HG03139 (cell line): Measurements from ENCODE around the gene GALNT9.

Experiments used
- ATAC-seq: cut with Tn5 transposase; IDR thresholded peaks from one replicate; pipeline ENCODE4 v1.9.1; 2021; ENCODE audit not compliant: unreplicated experiment

GALNT9 gene

DNA sequence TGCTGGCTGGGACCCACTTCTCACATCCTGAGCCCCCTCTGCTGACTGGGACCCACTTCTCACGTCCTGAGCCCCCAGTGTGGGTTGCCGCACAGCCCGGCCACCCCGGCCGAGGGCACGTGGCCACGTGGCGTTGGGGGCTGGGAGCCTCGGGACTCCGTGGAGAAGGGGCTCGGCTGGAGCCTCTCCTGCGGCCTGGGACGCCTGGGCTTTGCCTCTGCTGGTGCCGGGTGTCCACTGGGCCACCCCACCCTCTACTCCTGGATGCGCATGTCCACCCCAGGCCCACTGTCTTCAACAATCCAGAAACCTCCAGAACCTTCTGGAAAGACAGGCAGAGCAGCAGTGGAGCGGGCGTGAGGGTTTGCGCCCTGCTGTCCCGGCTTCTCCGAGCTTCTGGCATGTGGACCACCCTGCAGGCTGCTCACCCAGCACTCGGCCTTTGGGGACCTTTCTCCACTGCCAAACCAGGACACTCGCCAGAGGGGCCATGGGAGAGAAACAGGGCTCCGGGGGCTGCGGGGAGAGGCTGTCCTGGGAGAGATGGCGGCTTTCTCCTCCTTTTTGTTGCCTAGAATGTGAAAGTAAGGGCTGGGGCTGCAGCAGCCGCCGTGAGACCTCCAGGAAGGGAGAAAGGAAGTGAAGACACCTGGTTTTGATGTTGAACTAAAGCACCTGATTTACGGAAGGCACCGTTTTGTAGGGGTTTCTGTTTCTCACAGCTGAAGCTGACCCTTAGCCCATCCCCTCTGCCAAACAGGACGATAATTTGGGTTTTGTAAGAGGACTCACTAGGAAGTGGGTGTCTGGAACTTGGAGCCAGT, 155.2 kb downstream of the GALNT9 start:
- ATAC-seq = no peak

DNA sequence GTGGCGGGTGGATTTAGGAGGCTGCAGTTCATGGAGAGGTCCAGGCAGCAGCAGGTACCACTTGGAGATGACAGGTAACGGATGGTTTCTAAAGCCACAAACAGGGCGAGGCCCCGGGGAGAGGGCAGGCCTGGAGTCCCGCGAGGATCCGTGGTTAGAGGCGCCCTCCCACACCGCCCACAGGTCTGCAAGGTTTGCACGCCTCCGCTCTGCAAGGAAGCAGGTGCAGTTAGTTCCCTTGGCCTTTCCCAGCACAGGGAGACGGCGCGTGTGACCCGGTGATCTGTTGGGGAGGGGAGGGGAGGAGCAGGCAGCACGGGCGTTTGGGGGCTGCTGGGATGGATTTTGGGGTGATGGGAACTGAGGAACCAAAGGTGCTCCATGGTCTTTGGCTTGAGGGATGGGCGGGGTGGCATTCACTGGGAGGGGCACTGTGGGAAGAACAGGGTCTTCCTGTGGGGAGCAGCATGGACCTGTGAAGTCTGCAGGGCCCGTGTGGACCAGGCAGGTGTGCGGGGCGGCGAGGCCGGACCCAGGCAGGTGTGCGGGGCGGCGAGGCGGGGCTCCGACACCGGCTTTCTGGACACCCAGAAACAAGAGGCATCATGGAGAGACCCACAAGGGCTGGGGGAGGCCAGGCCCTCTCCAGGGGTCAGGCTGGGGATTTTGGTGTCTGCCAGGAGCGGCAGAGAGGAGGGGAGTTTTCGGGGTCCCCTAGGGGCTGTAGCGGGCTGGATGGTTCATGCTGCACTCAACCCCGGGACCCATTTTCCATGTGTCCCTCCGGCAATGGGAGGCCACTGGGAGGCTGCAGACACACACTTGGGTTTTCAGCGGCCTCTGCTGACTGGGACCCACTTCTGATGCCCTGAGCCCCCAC, 156.0 kb downstream of the GALNT9 start:
- ATAC-seq = no peak

DNA sequence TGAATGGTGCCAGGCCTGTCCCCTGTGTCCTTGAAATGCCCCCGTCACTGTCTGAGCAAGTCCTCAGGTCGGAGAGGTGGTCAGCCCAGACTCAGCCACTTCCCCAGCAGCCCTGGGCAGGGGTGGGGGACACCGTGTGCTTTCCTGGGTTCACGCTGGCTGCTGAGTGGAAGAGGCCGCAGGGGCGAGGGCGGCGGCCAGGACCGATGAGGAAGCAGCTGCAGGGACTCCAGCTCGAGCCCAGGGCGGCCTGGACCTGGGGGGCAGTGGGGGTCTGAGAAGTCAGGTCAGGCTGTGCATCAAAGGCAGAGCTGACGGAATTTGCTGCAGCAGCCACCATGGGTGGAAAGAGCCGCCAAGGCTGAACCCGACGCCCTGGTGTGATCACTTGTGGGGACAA, 156.8 kb downstream of the GALNT9 start:
- ATAC-seq = no peak

DNA sequence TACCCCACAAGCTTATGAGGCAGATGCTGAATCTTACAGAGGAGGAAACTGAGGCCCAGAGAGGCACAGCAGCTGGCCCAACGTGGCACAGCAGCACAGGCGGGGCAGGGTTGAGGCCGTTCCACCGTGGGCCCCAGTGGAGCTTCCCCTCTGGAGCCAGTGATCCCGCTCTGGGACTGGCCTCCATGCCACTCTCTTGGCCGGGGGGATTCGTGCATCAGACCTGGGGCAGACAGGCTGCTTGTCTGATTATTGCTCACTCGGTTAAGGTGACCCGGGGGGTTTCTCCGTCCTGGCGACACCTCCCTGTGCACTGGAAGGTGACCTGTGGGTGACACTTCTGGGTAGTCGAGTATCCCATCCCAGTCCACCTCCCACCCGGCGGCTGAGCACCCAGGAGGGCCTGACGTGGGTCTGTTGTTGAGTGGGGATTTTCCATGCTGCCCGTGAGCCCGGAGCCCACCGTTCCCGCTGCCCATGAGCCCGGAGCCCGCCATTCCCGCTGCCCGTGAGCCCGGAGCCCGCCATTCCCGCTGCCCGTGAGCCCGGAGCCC, 157.3 kb downstream of the GALNT9 start:
- no peak for ATAC-seq

DNA sequence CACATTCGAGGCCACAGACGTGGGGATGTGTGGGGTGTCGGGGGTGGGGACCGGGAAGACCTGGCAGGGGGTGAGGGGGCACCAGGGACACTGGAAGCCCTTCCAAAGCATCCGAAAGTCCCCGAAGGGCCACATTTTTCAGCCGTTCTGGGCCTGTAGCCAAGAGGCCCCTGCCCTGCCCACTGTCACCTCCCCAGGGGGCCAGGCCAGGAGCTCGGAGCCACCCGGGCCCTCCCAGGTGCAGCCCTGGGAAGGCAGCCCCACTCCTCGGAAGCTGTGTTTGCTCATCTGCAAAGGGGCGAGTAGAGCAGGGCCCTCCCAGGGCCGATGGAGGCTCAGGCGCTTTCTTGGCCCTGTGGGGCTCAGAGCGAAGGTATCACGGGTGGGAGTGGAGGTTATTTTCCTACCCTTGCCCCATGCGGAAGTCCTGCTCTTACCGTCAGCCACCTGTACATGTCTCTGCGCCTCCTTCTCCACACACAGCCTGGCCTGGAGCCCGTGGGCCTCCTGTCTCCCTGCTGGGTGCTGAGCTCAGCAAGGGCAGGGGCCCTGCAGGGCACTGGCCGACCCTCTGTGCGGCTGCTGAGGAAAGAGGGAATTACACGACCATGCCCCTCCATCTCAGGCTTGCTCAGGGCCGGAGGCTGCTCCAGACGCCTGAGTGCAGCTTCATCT, 158.0 kb downstream of the GALNT9 start:
- no peak for ATAC-seq

DNA sequence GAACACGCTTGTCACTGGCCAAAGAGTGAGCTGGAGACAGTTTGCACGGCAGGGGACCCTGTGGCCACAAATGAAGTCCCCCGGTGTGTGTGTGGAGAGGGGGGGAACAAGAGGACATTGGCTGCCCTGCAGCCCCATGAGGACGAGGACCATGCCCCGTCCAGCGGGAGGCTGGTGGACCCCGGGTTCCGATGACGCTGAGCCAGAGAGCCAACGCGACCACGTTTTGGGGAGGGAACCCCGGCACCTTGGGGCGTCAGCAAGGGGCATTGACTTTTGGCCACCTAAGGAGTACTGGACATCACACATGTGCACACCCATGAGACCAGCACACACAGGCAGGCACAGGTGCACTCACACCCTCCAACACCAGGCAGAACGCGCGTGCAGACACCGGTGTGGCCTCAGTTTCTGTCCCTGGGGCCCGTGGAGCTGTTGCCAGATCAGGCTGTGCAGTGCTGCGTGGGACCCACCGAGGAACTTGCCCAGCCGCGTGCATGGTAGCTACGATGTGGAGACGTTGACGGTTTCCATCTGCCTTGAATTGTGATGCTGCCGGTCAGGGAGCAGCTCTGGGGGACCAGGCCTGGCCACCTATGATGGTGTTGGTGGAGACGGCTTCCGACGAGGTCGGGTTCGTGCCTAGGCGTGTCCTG, 158.6 kb downstream of the GALNT9 start:
- ATAC-seq = no peak

DNA sequence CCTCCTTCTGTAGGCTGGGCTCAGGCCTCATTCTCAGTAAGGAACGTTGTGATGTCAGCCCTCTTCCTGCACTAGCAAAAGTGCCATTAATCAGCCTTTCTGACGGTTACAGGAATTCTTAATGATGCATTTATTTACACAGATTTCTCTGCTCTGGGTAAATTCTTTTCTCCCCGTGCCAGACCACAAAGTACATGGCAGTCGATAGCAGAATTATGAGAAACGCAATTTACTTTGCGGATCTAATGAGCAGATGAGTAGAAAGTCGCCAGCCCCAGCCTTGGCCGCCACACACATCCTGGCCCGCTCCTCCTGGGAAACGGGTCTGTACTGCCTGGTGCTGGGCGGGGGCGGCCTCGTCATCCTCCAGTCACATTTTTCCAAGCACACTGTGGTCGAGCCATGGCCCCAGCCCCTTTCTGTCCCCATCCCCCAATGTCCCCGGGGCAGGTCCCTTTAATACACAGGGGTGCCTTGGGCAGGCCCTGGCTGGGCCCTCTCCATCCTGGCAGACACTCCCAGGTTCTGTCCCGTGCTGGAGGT, 159.2 kb downstream of the GALNT9 start:
- no peak for ATAC-seq

DNA sequence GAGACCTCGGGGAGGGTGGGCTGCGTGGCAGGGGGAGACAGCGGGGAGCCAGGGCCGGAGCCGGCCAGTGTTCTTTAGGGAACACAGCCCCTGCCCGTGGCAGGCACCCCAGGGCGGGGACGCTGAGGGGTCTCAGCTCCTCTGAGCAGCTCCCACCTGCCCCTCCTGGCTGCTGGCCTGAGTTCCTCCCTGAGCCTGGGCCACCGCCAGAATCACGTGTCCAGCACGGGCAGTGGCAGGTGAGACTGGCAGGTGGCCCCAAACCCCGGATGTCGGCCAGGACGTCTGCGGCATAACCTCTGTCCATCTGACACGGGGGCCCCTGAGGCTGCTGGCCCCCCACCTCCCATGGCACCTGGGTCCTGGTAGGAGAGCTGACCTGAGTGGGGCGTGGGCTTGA, 160.0 kb downstream of the GALNT9 start:
- ATAC-seq = no peak

DNA sequence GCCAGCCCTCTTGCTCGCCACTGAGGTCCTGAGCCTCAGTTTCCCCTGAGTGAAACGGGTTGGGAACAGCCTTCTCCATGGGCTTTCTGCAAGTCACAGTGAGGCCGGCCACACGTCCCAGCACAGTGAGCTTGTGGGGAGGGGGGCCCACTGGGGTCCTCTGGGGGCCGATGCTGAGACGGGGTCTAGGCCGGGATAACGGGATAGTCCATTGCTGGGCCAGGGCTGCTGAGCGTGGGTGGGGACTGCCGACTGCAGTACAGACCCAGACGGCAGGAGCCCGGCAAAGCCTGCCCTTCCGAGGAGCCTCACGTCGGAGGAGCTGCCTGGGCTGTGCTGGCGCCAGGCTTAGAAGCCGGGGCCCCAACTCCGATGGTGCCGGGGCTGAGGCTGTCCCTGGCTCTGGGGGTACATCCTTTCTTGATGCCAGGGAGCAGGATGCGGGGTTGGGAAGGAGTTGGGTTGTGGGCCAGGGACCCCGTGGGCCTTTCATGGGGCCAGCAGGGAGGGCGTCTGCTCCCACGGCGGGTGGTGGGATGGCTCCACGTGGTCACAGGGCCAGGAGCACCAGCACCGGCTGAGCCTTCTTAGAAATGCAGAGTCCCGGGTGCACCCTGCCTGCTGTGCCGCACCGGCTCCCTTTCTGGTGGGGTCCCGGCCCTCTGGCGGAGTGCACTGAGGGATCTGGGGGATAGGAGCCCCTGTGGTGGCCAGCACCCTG, 160.9 kb downstream of the GALNT9 start:
- no peak for ATAC-seq

DNA sequence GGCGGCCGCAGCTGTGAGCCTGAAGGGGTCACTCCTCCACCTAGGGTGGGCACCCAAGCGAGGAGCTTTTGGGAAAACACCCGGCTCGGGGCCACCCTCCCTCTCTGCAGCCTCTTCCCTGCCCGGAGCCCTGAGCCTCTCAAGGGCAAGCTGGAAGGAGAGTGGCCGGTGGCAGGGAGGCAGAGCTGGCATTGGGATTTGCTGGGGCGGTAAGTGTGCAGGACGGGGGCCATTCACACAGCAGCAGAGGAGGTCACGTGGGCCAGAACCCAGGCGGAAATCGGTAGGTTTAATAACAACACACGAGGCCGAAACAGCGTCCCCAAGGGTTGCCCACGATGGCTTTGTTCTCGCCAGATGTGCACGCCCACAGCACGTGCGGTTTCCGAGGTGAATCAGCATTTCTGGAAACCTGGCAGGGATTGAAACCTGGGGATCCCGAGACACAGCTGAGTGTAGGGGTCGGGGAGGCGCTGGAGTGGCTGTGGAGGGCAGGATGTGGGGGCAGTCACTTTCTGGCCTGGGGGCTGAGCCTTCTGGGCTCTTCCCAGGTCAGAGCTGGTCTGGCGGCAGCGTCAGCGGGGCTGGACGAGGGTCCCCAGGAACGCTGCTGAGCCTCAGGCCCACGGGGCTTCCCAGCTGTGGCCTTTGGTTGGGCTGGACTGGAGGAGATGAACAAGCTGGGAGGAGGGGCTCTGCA, 161.6 kb downstream of the GALNT9 start:
- no peak for ATAC-seq

DNA sequence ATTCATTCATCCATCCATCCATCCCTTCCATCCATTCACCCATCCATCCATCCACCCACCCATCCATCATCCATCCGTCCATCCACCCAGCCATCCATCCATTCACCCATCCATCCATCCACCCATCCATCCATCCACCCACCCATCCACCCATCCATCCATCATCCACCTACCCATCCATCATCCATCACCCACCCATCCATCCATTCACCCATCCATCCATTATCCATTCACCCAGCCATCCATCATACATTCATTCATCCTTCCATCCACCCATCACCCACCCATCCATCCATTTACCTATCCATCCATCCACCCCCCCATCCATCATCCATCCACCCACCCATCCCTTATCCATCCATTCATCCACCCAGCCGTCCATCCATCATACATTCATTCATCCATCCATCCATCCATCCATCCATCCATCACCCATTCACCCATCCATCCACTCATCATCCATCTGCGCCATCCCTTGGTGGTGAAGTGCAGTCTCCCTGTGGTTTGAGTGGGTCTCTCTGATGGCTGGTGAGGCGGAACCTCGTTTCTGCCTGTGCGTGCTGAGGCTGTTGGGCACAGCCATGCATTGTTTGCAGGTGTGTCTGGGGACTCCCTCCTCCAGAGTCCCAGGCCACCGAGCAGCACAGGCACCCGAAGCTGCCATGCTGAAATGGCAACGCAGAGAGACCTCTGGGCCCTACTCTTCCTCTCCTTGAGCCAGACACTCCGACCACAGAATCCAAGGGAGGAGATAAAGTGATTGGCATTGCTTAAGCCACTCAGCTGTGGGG, 162.4 kb downstream of the GALNT9 start:
- no peak for ATAC-seq

DNA sequence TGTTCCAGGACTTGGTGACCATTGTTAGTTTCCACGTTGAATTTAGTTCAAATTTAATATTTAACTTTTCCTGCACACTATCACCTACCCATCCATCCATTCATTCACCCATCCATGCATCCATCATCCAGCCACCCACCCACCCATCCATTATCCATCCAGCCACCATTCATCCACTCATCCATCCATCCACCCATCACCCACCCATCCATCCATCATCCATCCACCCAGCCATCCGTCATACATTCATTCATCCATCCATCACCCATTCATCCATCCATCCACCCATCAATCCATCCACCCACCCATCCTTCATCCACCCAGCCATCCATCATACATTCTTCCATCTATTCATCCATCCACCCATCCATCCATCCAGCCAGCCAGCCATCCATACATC, 163.3 kb downstream of the GALNT9 start:
- no peak for ATAC-seq

DNA sequence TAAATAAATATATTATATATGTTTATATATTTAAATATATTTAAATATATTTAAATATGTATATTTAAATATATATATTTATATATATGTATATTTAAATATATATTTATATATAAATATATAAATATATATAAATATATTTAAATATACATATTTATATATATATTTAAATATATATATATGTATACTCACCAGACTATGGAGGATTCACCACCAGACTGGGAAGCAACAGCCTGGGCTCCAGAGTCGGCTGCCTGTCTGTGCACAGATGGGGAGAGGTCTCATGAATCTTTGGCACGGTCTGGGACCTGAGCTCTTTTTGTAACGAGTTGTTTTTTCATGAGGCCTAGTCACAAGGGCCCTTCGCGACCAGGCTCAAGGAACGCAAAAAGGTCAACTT, 163.8 kb downstream of the GALNT9 start:
- ATAC-seq = no peak

DNA sequence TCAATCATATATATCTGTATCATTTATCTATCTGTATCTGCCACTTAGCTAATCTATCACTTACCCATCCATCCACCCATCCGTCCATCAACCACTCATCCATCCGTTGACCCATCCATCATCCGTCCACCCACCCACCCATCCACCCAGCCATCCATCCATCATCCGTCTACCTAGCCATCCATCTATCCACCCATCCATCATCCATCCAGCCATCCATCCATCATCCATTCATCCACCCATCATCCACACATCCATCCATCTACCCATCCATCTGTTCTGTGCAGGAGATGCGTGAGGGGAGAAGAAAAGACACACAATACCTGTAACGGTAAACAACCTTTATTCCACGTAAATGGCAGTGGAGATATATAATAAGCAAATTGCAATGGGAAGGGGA, 165.0 kb downstream of the GALNT9 start:
- ATAC-seq = no peak

DNA sequence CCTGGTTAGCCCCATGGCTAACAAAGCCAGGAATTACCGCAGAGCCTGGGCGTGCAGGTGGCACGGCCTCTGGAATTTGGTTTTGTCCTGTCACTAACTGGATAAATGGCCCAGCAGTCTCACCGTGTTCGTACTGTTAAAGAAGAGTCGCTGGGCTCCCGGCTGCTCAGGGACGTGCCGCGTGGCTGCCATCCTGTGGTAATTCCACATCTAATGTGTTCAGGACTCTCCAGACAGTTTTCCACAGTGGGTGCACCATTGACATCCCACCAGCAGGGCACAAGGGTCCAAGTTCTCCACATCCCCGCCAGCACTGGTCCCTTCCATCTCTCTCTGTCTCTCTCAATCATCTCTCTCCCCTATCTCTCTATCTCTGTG, 165.5 kb downstream of the GALNT9 start:
- ATAC-seq = no peak

DNA sequence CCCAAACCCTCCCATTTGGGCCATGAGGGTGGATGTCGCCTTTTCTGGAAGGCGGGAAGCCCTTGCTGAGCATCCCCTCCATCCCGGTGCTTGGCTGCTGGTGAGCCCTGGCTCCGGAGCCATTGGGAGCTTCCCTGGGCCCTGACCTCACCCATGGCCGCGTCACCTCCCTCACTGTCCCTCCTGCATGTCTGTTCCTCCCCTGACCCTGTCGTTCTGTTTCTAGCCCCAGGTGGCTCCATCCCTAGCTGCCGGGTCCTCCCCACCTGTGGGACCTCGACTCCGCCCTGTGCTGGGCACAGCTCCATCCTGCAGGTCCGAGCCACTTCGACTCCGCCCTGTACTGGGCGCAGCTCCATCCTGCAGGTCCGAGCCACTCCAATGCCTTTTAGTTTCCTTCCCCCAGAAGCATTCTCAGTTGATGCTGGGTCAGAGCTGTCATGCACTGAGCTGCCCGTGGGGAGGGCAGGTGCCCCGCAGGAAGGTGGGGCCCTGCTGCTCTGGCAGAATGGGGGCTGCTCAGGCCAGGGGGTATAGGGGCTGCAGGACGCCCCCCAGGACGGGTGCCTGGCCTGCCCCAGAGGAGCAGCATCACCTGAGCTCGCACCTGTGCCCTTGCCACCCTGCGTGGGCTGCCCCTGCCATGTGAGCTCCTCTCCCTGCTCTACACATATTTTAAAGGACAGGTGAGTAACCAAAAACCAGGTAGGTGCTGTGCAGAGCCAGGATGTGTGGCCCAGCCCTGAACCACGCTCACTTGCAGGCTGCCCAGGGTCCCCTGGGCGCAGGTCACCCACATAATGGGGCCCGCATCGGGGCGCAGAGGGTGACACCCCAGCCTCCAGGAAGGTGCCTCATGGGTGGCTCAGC, 166.1 kb downstream of the GALNT9 start:
- no peak for ATAC-seq

DNA sequence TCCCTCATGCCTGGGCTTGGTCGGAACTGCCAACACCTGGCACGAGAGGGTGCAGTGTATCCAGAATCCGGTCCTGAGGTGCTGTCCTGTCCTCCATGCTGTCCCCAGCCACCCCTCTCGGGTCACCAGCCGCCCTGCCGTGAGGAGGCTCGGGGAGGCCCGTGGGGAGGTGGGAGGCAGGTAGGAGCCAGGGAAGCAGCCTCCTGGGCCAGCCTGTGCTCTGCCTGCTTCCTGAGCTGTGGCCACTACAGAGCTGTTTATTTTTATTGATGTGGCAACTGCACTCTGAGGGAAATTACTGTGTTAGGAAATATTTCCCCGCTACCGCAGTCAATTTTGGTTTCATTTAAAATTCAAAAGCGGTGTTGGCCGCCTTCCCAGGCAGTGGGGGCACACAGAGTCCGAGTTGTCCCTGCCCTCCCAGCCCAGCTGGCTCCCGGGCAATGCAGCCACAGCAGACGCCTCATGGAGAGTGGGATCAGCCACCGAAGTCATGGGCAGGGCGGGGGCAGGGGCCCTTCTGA, 166.8 kb downstream of the GALNT9 start:
- no peak for ATAC-seq
